DMS53 treated with DMSO at 0.1 percent for 48 hours (cell line): Measurements from ENCODE around the gene CEP72.
"Not testable (repeated sequence)": the region's sequence is repeated elsewhere in the genome, so short reads cannot be mapped to it uniquely, and the experiment has no call there.

Experiments
- DNase-seq: peaks from one replicate; lab custom pipeline; 2025; ENCODE audit not compliant: unreplicated experiment; lab: John Stamatoyannopoulos, UW

CEP72 gene

DNA sequence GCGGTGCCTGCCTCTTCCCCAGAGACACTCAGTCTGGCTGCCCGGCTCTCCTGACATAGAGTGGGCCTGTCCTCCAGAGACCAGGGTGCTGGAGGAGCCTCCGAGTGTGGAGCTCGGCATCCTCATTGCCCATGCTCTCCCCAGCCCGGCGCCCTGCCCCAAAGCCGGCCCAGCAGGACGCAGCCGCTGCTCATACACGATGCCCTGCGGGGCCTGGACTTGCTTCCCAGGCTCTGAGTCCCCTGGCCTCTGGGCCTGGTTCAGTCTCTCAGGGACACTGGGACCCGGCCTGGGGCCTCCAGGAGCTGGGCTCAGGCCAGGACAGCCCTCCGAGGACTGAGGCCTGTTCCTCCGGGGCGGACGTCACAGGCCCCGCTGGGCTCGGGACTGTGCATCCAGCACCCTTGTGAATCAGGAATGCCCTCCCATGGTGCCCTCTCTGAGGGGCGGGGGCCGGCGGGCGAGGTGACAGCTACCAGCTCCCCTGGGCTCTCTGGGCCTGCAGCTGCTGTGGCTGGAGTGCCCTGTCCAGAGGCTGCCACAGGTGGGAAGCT lies 57.8 kb downstream of the CEP72 start:
- DNase-seq, result no peak

- DNase-seq, result no peak
Observed at GRCh38 chr5:670396-671270, 58.5 kb downstream of the CEP72 start.

GRCh38 chr5:671459-672328 lies 59.6 kb downstream of the CEP72 start:
- DNase-seq, result peak; percentile 71

DNA sequence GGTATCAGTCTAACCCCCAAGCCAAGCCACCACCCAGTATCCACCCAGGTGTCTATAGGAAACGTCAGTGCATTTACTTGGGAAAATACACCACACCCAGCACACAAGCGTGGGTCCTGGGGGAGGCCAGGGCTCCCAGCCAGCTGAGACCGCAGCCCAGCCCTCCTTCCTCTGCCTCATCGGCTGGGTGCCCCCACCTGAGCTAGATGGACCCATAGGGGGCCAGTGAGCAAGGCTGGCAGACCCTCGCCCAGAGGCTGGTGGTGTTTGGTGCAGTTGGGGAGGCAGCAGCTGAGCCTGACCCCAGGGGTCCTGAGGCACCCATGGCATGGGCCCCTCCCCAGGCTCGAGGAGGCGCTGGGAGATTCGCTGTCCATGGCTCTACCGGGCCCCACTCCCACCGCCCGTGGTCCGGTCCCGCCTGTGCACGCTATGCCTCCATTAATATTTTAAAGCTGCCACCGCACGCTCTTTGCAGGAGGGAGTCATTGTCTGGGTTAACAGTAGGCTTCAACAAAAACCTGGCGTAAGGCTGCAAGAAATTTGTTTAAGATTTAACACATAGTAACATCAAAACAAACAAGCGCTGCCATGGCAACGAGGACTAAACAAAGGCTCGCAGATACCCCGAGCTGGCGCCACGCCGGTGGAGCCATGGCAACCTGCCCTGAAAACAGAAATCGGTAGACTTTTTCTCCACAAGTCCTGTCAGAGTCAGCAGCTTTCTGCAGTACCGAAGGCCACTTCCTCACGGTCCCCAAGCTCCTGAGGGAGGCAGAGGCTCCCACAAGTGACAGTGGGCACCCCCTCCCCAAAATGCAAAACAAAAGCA lies 60.4 kb downstream of the CEP72 start:
- peak; percentile 71 for DNase-seq

GRCh38 chr5:673161-673830 lies 61.2 kb downstream of the CEP72 start:
- DNase-seq, result no peak

GRCh38 chr5:673831-674629 lies 61.9 kb downstream of the CEP72 start:
- no peak for DNase-seq

DNA sequence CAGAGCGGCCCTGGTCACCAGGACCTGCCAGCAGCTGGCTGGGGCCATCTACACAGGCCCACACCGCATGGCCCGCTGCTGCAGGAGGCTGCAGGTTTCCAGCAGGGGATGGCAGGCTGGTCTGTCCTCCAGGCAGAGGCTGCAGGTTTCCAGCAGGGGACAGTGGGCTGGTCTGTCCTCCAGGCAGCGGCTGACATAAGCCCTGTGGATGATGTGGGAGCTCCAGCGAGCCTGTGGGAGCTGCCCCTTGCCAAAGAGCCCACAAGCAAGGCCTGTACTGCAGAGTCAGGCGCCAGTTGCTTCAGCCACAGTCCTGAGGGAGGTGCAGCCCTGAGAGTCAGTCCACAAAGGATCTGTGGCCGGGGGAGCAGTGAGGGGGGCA lies 62.5 kb downstream of the CEP72 start:
- peak; percentile 7 for DNase-seq

- DNase-seq, result no peak
Observed at GRCh38 chr5:675111-675870, 63.2 kb downstream of the CEP72 start.

DNA sequence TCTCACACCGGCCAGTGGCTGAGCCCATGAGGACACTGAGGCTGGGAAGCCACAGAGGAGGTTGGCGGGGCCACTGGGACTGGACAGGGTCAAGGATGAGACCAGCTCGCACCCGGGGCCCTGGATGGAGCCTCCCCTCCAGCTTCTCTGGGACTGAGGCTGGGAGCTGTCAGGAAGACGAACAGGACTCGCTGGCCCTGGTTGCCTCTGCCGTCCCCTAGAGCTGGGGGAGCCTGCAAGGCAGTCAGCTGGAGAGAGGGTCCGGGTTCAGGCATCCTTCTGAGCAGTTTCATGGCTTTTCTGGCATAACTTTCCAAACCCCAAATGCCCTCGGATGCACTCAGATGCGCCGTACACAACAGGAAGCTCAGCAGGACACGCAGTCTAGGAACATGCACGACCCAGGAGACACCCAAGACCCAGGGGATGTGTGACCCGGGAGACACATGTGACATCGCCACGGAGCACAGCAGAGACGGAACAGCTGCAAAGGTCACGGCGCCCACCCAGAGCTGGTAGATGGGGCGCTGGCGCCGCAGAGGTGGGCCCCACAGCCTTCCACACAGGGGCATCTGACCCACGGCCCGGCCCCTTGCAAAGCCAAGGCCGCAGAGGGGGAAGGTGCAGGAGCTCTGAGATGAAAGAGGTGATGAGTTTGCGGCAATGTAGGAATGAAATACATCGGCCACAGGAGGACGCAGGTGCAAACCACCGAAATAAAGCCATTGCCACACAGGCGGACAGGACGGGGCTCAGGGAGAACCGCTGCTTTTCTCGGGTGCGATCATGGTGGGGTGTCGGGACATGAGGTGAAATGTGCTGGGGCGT lies 63.9 kb downstream of the CEP72 start:
- no peak for DNase-seq

GRCh38 chr5:676699-677076 lies 64.5 kb downstream of the CEP72 start:
- no peak for DNase-seq

DNA sequence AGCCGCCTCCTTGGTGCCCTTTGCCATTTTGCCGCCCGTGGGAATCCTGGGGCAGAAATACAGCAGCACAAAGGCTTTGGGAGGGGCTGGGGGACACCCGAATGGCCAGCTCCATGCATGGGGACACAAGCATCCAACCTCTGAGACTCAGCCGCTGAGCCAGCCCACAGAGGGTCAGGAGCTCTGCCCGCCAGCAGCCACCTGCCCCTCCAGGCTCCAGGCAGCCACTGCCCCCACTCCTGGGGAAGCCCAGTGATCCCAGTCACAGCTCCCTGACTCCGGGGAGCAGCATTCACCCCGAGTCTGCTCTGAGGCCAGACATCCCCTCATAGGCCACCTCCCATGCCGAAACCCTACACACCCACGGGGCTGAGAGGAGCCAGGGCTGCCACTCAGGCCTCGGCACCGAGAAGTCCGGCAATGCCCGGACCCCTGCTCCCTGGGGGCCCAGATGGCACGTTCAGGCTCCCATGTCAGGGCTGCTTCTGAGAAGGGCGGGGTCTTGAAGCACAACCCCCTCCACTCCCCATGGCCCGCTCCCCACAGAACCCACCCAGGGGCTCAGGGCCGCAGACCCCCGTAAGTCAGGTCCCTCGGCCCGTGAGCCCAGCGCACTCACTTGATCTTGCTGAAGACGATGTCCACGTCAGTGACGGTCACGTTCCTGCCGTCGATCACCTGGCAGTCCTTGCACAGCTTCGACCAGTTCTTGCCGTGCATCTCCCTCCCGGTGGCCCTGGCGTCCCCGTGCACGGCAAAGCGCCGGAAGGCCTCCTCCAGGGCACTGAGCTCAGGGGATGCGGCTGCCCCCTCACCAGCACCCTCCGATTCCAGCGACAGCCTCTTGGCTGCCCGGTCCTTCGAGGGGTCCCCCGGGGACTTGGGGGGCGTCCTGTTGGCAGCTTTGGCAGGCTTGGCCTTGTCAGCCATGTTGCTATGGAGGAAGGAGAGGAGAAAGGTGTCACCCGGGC lies 65.3 kb downstream of the CEP72 start:
- DNase-seq, result no peak

- DNase-seq, result not testable (repeated sequence)
Observed at GRCh38 chr5:678521-678920, 66.4 kb downstream of the CEP72 start.

GRCh38 chr5:679166-679895 lies 67.2 kb downstream of the CEP72 start:
- not testable (repeated sequence) for DNase-seq

DNA sequence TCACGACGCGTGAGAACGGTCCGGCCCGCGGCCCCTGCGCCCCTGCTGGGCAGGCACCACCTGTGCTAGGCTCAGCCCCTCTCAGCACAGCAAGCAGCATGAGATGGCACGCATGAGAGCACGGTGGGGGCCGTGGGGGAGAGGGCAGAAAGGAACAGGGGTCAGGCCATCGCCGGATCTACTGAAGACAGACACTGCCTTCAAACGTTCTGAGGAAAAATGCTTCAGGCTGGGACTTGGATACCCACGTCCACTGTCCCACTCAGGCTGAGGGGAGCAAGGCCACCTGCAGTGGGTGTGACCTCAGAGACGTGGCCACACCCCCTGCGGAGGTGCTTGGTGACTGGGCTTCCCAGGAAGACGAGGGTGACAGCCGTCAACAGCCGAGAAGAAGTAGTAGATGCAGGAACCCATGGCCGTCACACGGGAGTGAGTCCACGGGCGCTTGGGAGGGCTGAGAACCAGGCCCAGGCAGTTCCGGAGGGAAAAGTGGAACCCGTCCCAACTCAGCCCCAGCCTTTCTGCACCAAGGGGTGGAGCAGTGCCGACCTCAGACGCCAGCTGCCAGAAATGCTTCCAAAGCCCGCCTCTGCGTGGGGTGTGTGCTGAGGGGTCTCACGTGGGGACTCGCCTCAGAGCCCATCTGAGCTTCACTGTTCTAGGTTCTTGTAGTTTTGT lies 68.1 kb downstream of the CEP72 start:
- DNase-seq, result not testable (repeated sequence)

GRCh38 chr5:680836-681235 lies 68.7 kb downstream of the CEP72 start:
- DNase-seq, result not testable (repeated sequence)
